ENCODE data around the gene SPNS2.
A peak's percentile ranks its signal among the peaks of the same experiment; 100 is the strongest.

SPNS2 gene

GRCh38 chr17:4506892-4507291, 8.2 kb downstream of the SPNS2 start:
- H3K27ac Mint-ChIP-seq, result no peak overlapping the region
- DNase-seq, result no peak
- no peak for ATAC-seq
- H3K36me3 Mint-ChIP-seq (ENCODE audit: low read depth), result no peaks in the 10 kb centered on the region
- no peak overlapping the region for H3K4me3 Mint-ChIP-seq
- no peaks in the 10 kb centered on the region for H3K9me3 Mint-ChIP-seq
- H3K27me3 Mint-ChIP-seq, result peaks cover 9% of the 10 kb centered on the region
- H3K4me1 Mint-ChIP-seq, result peaks cover 31% of the 10 kb centered on the region

DNA sequence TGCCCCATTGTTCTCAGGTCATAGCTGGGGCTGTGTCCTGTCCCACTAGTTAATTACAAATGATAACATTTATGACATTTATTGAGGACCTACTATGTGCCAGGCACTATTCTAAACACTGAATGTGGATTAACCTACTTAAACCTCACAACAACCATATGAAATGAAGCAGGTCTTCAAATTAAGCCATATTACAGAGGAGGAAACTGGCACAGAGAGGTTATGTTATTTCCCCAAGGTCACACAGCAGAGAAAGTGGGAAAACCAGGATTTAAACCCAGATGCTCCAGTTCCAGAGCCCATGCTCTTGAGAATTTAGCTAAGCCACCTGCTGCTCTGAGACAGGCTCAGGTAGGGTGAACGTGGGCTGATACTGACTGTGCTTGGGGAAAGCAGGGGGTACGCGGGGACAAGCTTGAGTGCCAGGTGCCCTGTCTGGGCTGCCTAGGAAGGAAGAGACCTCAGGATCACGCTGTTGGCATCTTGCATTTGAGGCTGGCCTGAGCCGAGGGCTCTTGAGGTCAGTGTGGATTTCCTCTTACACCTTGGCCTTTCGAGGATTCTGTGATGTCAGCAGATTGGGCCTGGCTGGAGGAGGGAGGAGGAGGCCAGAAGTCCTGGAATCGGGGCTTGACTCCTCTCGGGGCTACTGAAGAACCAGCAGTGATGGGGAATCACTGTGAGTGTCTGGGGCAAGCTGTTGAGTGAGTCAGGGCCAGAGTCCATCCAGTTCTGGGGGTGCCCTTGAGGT, 8.9 kb downstream of the SPNS2 start:
- no peak for ATAC-seq
- Mint-ChIP-seq H3K27me3 (peaks cover 8% of the 10 kb centered on the region), H3K27ac (no peak overlapping the region), H3K4me3 (no peak overlapping the region), H3K36me3 (ENCODE audit: low read depth) (no peaks in the 10 kb centered on the region), H3K9me3 (no peaks in the 10 kb centered on the region), H3K4me1 (peaks cover 31% of the 10 kb centered on the region)
- no peak for DNase-seq

- ATAC-seq, result no peak
- no peak overlapping the region for H3K4me3 Mint-ChIP-seq
- H3K27ac Mint-ChIP-seq, result no peak overlapping the region
- no peak for DNase-seq
- no peaks in the 10 kb centered on the region for H3K9me3 Mint-ChIP-seq
- H3K4me1 Mint-ChIP-seq, result peaks cover 31% of the 10 kb centered on the region
- H3K36me3 Mint-ChIP-seq (ENCODE audit: low read depth), result no peaks in the 10 kb centered on the region
- H3K27me3 Mint-ChIP-seq, result peaks cover 5% of the 10 kb centered on the region
Observed at GRCh38 chr17:4508207-4508606, 9.5 kb downstream of the SPNS2 start.

GRCh38 chr17:4509401-4509800, 10.7 kb downstream of the SPNS2 start:
- DNase-seq (no peak), ATAC-seq (peak; percentile 59)
- Mint-ChIP-seq H3K9me3 (no peaks in the 10 kb centered on the region), H3K4me1 (peaks cover 23% of the 10 kb centered on the region), H3K27me3 (peaks cover 5% of the 10 kb centered on the region), H3K27ac (peak overlapping the region; percentile 35), H3K36me3 (ENCODE audit: low read depth) (no peaks in the 10 kb centered on the region), H3K4me3 (no peak overlapping the region)

DNA sequence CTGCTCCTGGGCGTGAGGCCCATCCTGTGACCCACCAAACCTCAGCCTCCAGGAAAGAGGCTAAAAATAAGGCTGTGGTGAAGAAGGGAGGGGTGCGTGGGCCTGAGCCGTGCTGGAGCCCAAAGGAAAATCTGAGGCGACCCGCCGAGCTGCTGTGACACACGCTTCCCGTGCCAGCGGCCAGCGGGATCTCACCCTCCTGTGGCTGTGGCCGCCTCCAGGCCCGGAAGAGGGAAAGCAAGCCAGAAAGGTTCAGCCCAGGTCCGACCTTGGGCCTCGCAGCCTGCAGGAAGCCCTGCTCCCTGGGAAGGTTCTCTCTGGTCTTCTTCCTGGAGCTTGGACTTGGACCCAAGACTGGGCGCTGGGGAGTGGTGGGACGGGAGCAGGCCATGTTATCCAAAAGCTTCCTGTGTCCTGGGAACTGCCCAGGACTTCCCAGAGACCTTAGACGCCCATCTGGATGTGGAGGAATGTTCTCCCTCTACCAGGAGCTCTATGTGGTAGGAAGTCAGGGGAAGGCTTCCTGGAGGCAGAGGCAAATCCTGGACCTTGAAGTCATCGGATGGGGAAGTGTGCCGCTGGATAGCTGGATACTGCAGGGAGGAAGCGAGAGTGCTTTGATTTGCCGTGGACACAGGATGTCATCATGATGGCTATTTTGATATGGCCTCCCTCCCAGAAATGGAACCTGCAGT, 11.4 kb downstream of the SPNS2 start:
- DNase-seq (no peak), ATAC-seq (peak; percentile 11)
- Mint-ChIP-seq H3K27ac (peak overlapping the region; percentile 35), H3K9me3 (no peaks in the 10 kb centered on the region), H3K36me3 (ENCODE audit: low read depth) (no peaks in the 10 kb centered on the region), H3K4me3 (no peak overlapping the region), H3K4me1 (peaks cover 16% of the 10 kb centered on the region), H3K27me3 (peaks cover 2% of the 10 kb centered on the region)

GRCh38 chr17:4510618-4510941, 11.9 kb downstream of the SPNS2 start:
- no peak overlapping the region for H3K27ac Mint-ChIP-seq
- H3K4me1 Mint-ChIP-seq, result peaks cover 15% of the 10 kb centered on the region
- no peak overlapping the region for H3K4me3 Mint-ChIP-seq
- no peak for DNase-seq
- ATAC-seq, result no peak
- H3K9me3 Mint-ChIP-seq, result no peaks in the 10 kb centered on the region
- peaks cover 2% of the 10 kb centered on the region for H3K27me3 Mint-ChIP-seq
- no peaks in the 10 kb centered on the region for H3K36me3 Mint-ChIP-seq (ENCODE audit: low read depth)

DNA sequence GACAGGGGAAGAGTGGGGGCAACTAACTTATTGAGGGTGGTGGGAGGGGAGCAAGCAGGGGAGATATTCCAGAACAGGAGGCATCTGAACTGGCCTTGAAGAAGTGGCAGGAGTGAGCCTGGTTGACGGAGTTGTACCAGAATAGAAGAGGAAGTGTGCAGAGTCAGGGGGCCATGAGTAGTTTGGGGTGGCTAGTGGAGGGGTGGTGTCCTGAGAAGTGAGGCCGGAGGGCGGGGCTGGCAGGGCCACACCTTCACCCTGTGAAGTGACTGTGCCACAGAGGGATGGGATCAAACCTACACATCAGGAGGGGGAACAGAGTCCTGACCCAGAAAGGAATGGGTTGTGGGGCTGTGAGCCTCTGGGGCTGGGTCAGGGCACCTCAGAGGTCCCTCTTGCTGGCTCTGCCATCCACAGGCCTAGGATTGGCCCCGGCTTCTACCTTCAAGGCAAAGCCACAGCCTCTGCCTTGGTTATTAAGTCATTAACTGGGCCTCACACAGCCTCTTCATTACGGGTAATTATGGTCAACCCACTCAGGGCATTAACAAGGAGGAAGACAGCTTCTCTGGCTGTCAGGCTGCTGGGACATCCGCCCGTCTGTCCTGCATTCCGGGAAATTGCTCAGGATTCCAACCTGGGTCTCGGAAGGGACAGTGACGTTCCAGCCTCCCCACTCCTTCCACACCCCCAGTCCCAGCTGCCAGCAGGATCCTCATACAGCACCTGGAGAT, 12.7 kb downstream of the SPNS2 start:
- H3K9me3 Mint-ChIP-seq, result no peaks in the 10 kb centered on the region
- no peak for ATAC-seq

DNA sequence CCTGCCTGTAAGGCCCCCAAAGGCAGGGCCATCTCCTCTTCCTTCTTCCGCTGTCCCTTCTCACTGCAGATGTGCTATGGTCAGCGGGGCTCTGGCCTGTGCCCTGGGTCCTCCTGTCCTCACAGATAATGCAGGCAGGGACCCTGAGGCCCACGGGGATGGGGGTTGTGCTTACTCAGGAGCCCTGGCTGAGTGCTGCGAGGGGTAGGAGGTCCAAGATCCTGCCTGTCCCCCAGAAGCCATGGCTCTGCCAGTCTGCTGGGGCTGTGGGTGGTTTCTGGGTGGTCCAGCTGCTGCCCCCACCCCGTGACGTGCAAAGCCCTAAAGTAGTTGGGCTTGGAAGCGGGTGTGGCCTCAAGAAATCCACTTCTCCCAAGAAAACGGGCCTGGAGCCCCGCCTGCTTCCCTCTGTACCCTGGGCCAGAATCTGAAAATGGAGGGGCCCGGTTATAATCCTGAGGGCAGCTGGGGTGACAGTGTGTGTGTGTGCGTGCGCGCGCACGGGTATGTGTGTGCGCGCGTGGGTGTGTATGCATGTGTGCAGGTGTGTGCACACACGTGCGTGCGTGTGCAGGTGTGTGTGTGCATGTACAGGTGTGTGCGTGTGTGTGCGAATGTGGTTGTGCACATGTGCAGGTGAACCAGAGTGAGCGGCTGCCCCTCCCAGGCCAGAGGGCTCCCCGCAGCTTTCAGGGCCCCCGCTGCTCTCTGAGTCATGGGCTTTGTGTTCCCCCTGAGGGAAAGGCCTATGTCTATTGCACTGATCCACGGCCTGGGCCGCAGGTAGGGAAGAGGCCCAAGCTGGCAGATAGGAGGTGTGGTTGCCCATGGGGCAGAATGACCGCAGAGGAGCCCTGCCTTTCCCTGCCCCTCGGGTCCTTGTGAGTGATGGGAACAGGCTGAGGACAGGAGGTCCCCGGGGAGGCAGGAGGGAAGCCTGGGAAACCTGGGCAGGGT, 13.8 kb downstream of the SPNS2 start:
- H3K36me3 Mint-ChIP-seq (ENCODE audit: low read depth), result no peaks in the 10 kb centered on the region
- H3K9me3 Mint-ChIP-seq, result no peaks in the 10 kb centered on the region
- H3K4me3 Mint-ChIP-seq, result no peak overlapping the region

More for the DNA sequence above, 12.7 kb downstream of the SPNS2 start:
- Mint-ChIP-seq H3K36me3 (ENCODE audit: low read depth) (no peaks in the 10 kb centered on the region), H3K27me3 (peaks cover 2% of the 10 kb centered on the region), H3K27ac (no peak overlapping the region), H3K4me3 (no peak overlapping the region), H3K4me1 (peaks cover 15% of the 10 kb centered on the region)
- no peak for DNase-seq

DNA sequence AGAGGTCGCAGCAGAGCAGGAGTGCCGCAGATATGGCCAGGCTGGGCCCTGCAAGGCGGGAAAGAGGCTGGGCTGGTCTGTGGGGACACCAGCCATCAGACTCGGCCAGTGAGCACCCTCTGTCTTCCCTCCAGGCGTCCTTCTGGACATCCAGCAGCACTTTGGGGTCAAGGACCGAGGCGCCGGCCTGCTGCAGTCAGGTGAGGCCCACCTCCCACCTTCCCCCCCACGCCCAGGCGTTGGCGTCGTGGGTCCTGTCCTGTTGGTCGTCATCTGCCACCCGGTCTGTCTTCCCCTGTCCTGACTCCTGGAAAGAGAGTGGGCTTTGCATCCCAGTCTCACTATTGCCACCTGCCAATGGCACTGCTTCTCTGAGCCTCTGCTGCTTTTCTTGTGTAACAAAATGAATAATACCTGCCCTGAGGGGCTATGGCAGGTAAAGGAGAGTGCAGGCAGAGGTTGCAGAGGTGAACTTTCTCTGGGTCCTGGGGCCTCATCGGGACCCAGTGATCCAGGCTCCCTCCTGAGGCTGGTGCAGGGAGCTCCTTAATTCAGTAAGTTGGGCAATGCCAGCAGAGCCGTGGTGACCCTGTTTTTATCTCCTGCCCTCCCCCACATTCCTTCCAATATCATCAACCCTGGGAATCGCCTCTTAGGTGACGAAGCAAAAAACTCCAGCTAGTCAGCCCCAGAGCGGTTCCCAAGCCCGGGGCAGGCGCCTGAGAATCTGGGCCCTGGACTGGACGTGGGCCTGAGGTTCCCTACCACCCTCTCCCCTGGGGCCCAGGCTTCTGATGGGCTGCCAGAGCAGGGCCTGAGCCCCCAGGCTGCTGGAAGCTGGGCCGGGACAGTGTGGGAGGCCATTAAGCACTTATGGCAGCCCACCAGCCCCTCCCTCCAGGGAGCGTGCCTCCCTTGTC, 14.7 kb downstream of the SPNS2 start:
- DNase-seq (no peak), ATAC-seq (no peak)
- Mint-ChIP-seq H3K9me3 (no peaks in the 10 kb centered on the region), H3K4me1 (peaks cover 15% of the 10 kb centered on the region), H3K27me3 (peaks cover 2% of the 10 kb centered on the region), H3K4me3 (no peak overlapping the region), H3K27ac (no peak overlapping the region), H3K36me3 (ENCODE audit: low read depth) (no peaks in the 10 kb centered on the region)

More for the DNA sequence above, 13.8 kb downstream of the SPNS2 start:
- Mint-ChIP-seq H3K27me3 (peaks cover 2% of the 10 kb centered on the region), H3K4me1 (peaks cover 15% of the 10 kb centered on the region), H3K27ac (no peak overlapping the region)
- no peak for ATAC-seq
- DNase-seq, result no peak

GRCh38 chr17:4514206-4514605, 15.5 kb downstream of the SPNS2 start:
- H3K4me1 Mint-ChIP-seq, result peaks cover 9% of the 10 kb centered on the region
- no peaks in the 10 kb centered on the region for H3K9me3 Mint-ChIP-seq
- H3K27me3 Mint-ChIP-seq, result peaks cover 2% of the 10 kb centered on the region
- H3K36me3 Mint-ChIP-seq (ENCODE audit: low read depth), result no peaks in the 10 kb centered on the region
- ATAC-seq (no peak), DNase-seq (no peak)
- no peak overlapping the region for H3K4me3 Mint-ChIP-seq
- no peak overlapping the region for H3K27ac Mint-ChIP-seq

DNA sequence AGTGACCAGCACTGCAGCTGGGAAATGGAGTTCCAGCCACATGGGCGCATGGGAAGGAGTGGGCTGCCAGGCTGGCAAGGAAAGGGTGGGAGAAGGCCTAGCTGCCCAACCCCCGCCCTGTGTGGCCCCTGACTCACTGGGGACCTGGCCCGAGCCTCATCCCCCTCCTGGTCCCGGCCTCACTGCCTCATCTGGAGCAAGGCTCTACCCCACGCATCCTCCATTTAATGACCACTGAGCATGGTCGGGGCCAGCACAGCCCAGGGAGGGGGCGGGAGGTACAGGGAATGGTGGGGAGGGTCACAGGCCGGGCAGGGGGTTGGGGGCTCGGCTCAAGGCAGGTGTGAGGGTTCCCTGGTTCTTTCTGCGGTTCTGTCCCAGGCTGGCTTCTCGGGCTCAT, 16.1 kb downstream of the SPNS2 start:
- no peaks in the 10 kb centered on the region for H3K9me3 Mint-ChIP-seq
- no peaks in the 10 kb centered on the region for H3K36me3 Mint-ChIP-seq (ENCODE audit: low read depth)
- H3K27me3 Mint-ChIP-seq, result peaks cover 2% of the 10 kb centered on the region
- H3K4me1 Mint-ChIP-seq, result peaks cover 3% of the 10 kb centered on the region
- H3K27ac Mint-ChIP-seq, result no peak overlapping the region
- DNase-seq (no peak), ATAC-seq (no peak)
- H3K4me3 Mint-ChIP-seq, result no peak overlapping the region

DNA sequence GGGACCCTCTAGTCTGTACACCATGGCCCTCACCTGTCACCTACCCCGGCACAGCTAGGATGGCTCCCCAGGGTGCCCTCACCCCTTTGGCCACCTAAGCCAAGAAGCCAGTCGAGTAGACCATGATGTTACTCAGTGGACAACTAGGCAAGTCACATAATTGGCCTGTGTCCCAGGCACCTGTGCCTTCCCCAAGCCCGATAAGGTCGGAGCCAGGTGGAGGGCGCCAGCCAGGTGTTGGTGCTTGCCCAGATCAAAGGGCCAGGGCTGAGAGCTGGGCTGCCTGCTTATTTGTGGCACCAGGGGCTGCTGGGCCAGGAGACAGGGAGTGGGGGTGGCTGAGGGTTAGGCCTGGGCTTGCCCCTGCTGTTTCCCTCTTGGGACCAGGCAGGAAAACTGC, 16.8 kb downstream of the SPNS2 start:
- H3K27me3 Mint-ChIP-seq, result peaks cover 1% of the 10 kb centered on the region
- no peaks in the 10 kb centered on the region for H3K36me3 Mint-ChIP-seq (ENCODE audit: low read depth)
- DNase-seq (no peak), ATAC-seq (no peak)
- no peak overlapping the region for H3K4me3 Mint-ChIP-seq
- peaks cover 1% of the 10 kb centered on the region for H3K4me1 Mint-ChIP-seq
- no peaks in the 10 kb centered on the region for H3K9me3 Mint-ChIP-seq
- H3K27ac Mint-ChIP-seq, result no peak overlapping the region

DNA sequence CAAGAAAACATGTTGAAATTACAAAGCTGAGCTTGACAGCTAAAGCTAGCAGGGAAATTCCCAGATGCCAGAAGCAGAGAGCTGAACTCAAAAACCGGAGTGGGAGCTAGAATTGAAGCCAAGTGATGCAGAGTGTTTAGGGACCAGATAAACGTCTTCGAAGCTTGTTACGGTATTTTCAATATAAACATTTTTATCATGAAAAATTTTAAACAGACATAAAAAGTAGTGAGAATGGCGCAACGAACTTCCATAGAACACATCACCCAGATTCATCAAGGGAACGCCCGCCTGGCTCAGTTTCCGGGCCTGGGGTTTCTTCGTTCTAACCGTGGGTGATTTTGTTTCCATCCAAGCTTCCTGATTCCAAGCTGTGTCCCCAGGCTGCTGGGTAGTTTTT, 18.1 kb downstream of the SPNS2 start:
- Mint-ChIP-seq H3K36me3 (ENCODE audit: low read depth) (no peaks in the 10 kb centered on the region), H3K27ac (no peak overlapping the region), H3K9me3 (no peaks in the 10 kb centered on the region), H3K27me3 (no peaks in the 10 kb centered on the region), H3K4me1 (no peaks in the 10 kb centered on the region), H3K4me3 (no peak overlapping the region)
- ATAC-seq, result no peak
- no peak for DNase-seq

Measured in activated naive CD8-positive, alpha-beta T cell treated with anti-CD3 and anti-CD28 coated beads, Interleukin-2, amount 50 U/mL, for 24 hours (primary cell).